HG03342 (cell line): Measurements from ENCODE around the gene ADAM12.

Experiments
- ATAC-seq: cut with Tn5 transposase; IDR thresholded peaks from one replicate; pipeline ENCODE4 v1.9.1; 2021; ENCODE audit warnings: mild to moderate bottlenecking, moderate library complexity; ENCODE audit not compliant: unreplicated experiment

Gene ADAM12

GRCh38 chr10:126239844-126240243 lies 148.4 kb downstream of the ADAM12 start:
- no peak for ATAC-seq

GRCh38 chr10:126235979-126236851 lies 152.1 kb downstream of the ADAM12 start:
- no peak for ATAC-seq

GRCh38 chr10:126235091-126235978 lies 152.9 kb downstream of the ADAM12 start:
- ATAC-seq, result no peak

GRCh38 chr10:126234630-126235029 lies 153.6 kb downstream of the ADAM12 start:
- ATAC-seq, result no peak

- ATAC-seq, result no peak
Measured at GRCh38 chr10:126233182-126234148, 154.8 kb downstream of the ADAM12 start.

GRCh38 chr10:126230587-126230986 lies 157.7 kb downstream of the ADAM12 start:
- no peak for ATAC-seq

GRCh38 chr10:126229686-126230085 lies 158.6 kb downstream of the ADAM12 start:
- no peak for ATAC-seq

- no peak for ATAC-seq
Measured at GRCh38 chr10:126227762-126228134, 160.5 kb downstream of the ADAM12 start.

- ATAC-seq, result no peak
Measured at GRCh38 chr10:126226988-126227761, 161.1 kb downstream of the ADAM12 start.

- ATAC-seq, result no peak
Measured at GRCh38 chr10:126226205-126226604, 162.1 kb downstream of the ADAM12 start.

- no peak for ATAC-seq
Measured at GRCh38 chr10:126225672-126226008, 162.6 kb downstream of the ADAM12 start.

- no peak for ATAC-seq
Measured at GRCh38 chr10:126224967-126225671, 163.2 kb downstream of the ADAM12 start.

GRCh38 chr10:126223512-126224067 lies 164.7 kb downstream of the ADAM12 start:
- ATAC-seq, result no peak

- no peak for ATAC-seq
Measured at GRCh38 chr10:126222736-126223511, 165.4 kb downstream of the ADAM12 start.

GRCh38 chr10:126221874-126222273 lies 166.4 kb downstream of the ADAM12 start:
- no peak for ATAC-seq

GRCh38 chr10:126218778-126219649 lies 169.3 kb downstream of the ADAM12 start:
- ATAC-seq, result no peak

GRCh38 chr10:126218174-126218573 lies 170.1 kb downstream of the ADAM12 start:
- no peak for ATAC-seq
